HG03159 (cell line): ENCODE measurements around the gene CDK18.

ENCODE experiments used
- ATAC-seq: cut with Tn5 transposase; IDR thresholded peaks from one replicate; pipeline ENCODE4 v1.9.1; 2021; ENCODE audit warnings: mild to moderate bottlenecking, moderate library complexity; ENCODE audit not compliant: unreplicated experiment

CDK18 gene

GRCh38 chr1:205535866-205536758 lies 31.6 kb downstream of the CDK18 start:
- no peak for ATAC-seq

DNA sequence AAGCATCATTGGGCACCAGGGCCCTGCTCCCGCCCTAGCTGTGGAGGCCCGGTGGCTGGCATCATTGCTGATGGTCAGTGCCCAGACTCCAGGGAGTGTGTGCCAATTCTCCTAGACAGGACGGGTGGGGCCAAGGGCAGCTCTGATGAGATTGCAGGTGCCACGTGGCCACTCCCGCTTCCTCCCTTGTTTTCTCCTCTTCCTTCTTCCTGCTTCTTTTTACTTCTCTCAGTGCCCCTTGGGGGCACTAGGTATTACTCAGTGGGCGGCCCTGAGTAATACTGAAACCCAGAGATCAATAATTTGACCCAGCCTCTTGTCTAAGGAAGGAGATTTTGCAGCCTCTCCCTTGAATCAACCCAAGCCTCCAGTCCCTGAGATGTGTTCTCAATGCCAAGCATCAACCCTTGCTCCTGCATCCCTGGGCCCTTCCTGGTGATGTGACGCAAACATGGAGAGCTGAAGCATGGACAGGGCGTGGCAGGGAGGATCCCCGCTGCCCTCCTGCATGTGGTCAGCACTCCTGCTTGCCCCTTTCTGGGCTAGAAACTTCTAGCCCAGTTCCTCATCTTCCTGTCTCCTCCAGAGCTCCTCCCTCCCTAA lies 32.4 kb downstream of the CDK18 start:
- ATAC-seq = no peak

GRCh38 chr1:205537386-205538018 lies 33.0 kb downstream of the CDK18 start:
- ATAC-seq = no peak

- no peak for ATAC-seq
Measured at GRCh38 chr1:205538235-205538840, 33.9 kb downstream of the CDK18 start.

GRCh38 chr1:205541161-205541886 lies 36.9 kb downstream of the CDK18 start:
- no peak for ATAC-seq

DNA sequence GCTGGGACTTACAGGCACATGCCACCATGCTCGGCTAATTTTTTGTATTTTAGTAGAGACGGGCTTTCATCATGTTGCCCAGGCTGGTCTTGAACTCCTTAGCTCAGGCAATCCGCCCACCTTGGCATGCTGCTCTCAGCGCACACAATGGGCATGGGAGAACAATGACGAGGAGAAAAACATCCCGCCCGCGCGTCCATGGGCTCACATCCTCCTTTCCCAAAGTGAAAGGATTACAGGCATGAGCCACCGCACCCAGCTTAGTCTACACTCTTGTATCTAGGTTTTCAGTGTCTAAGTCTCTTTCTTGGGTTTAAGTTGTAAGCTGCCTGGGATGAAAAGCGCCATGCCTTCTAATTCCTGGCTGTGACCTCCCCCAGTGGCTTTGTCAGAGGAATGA lies 37.9 kb downstream of the CDK18 start:
- no peak for ATAC-seq

GRCh38 chr1:205543351-205544301 lies 39.2 kb downstream of the CDK18 start:
- no peak for ATAC-seq

DNA sequence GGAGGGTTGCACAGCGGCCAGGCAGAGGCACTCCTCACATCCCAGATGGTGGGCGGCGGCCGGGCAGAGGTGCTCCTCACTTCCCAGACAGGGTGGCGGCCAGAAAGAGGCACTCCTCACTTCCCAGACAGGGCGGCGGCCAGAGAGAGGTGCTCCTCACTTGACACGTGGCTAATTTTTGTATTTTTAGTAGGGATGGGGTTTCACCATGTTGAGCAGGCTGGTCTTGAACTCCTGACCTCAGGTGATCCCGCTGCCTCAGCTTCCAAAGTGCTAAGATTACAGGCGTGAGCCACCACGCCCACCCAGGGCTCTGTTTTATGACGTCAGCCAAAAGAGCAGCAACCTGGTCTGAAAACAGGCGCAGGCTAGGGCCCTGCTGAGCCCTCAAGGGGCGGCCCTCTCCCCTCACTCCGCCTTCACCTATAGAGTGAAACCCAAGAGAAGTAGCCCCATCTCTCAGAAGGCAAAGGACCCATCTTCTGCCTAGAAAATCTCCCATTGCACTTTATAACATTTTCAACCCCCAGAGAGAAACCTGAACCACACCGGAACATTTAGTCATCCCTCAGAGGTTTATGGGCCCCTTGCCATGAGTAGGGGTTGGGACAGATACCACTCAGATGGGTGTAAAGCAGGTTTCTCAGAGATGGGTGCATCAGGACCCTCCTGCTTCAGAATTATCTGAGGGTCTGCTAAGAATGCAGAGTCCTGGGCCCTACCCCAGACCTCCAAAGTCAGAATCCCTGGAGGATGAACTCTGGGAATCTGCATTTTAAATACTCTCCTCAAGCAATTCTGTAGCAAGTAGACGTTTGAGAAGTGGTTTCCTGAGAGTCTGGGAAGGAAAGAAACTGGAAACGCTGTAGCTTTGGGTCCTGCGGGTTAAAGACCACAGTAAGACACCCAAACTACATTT lies 40.8 kb downstream of the CDK18 start:
- ATAC-seq = no peak

GRCh38 chr1:205545991-205546390 lies 41.5 kb downstream of the CDK18 start:
- no peak for ATAC-seq

DNA sequence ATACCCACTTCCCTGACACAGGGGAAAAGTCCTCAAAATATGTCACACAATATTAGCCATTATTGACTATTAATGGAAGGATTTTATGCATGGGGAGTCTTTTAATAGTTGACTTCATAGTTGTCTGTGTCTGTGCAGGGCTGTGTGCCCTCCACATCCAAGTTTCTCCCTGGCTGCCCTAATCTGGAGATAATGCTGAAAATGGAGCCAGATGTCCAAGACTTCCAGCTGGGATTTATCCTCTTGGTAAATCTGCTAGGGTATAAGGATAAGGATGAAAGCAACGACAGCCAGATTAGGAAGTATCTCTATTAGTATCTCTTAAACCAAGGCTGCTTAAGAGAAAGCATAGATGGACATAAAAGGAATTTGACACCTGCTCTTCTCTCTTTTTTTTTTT lies 42.1 kb downstream of the CDK18 start:
- no peak for ATAC-seq

DNA sequence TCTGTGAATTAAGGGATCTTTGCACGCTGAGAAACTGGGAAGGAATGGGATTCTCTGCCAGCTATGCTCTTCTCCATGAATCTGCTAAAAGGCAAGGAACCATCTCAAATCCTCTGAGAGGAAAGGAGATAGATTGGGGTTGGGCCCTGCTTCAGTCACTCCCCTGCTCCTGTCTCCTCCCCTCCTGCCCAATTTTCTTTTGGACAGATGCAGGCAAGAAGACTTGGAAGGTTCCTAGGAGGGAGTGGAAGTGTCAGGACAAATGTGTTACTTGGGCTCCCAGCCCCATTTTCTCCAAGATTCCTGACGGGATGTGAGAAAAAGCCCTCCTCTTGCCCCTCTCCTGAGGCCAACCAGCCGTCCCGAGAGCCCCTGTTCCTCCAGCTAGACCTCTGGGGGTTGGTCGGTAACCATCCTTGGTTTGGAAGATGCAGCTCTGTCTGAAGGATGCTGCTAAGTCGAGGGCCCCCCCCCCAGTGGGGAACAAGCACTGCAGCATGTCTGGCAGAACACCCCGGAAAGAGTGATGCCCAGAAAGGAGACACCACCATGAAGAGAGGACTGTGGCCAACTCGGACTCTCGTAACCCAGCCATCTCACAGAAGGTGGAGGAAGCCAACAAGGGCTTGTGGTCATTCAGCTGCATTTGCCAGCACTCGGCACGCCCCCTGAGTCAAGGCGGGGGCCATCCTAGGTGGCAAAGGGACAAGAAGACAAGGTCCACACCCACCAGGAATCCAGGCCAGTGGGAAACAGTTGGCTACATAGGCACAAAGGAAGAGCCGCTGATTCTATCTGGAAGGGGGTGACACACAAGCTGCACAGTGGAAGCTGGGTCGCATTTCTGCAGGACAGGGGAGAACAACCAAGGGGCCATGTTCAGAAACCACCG lies 43.7 kb downstream of the CDK18 start:
- ATAC-seq = no peak

- ATAC-seq = no peak
Measured at GRCh38 chr1:205554026-205554811, 49.8 kb downstream of the CDK18 start.

- no peak for ATAC-seq
Measured at GRCh38 chr1:205561501-205562203, 57.2 kb downstream of the CDK18 start.

- no peak for ATAC-seq
Measured at GRCh38 chr1:205563927-205564441, 59.5 kb downstream of the CDK18 start.

- no peak for ATAC-seq
Measured at GRCh38 chr1:205565799-205566198, 61.3 kb downstream of the CDK18 start.

DNA sequence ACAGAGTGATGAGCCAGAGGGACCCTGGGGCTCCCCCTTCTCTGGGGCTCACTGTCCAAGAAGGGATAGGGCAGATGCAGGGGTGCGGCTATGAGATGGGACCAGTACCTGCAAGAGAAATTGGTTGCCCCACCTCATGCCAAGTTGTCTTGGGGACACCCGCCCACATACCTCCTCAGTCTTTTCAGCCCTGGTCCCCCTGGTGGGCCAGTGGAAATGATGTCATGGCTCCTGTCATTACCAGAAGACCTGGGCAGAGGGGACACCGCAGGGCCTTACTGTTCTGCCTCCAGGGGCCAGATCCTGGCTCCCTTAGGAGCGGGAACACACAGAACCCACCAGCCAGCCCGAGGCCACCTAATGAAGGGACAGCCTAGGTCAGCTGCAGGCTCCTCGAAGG lies 63.2 kb downstream of the CDK18 start:
- ATAC-seq = no peak
